ENCODE data around the gene AP1G2.
"Not testable (repeated sequence)": the region's sequence is repeated elsewhere in the genome, so short reads cannot be mapped to it uniquely, and the experiment has no call there.

AP1G2 gene

DNA sequence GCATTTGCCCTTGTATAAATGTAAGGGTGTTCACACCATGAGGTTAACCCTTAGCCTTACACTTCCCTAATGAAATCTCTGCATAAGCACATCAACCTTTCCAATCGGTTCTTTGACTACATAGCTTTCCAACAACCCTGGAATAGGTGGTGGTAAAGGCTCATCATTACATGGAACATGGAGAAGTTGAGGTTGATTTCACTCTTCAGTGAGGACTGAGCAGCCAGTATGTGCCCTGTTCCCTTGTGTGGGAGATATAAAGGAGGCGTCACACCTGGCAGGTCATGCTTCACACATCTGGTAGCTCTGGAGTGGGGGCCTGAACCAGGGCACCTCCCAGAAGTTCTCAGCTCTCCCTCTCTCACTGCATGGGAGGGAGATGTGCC, 32.7 kb upstream of the AP1G2 start:
- no peak for DNase-seq

GRCh38 chr14:23594191-23594590, 26.6 kb upstream of the AP1G2 start:
- DNase-seq: not testable (repeated sequence)

DNA sequence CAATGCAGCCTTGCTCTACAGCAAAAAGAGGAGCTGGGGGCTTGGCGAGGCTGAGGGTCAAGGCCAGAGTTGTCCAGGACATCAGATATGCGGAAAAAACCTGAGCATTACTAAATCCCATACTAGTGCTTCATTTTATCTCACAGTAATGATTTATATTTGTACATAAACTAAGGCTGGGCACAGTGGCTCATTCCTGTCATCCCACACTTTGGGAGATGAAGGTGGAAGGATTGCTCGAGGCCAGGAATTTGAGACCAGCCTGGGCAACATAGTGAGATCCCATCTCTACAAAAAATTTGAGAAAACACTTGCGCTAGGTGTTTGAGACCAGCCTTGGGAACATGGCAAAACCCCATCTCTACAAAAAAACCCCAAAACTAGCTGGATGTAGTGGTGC, 22.6 kb upstream of the AP1G2 start:
- no peak for DNase-seq

GRCh38 chr14:23589606-23590005, 22.0 kb upstream of the AP1G2 start:
- DNase-seq: no peak

GRCh38 chr14:23588884-23589598, 21.4 kb upstream of the AP1G2 start:
- peak; percentile 74 for DNase-seq

DNA sequence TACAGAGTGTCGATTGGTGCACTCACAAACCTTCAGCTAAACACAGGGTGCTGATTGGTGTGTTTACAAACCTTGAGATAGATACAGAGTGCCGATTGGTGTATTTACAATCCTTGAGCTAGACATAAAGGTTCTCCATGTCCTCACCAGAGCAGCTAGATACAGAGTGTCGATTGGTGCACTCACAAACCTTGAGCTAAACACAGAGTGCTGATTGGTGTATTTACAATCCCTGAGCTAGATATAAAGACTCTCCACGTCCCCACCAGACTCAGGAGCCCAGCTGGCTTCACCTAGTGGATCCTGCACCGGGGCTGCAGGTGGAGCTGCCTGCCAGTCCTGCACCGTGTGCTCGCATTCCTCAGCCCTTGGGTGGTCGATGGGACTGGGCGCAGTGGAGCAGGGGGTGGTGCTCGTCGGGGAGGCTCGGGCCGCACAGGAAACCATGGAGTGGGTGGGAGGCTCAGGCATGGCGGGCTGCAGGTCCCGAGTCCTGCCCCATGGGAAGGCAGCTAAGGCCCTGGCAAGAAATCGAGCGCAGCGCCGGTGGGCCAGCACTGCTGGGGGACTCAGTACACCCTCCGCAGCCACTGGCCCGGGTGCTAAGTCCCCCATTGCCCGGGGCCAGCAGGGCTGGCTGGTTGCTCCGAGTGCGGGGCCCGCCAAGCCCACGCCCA, 17.1 kb upstream of the AP1G2 start:
- not testable (repeated sequence) for DNase-seq

- not testable (repeated sequence) for DNase-seq
Measured at GRCh38 chr14:23583761-23584526, 16.4 kb upstream of the AP1G2 start.

DNA sequence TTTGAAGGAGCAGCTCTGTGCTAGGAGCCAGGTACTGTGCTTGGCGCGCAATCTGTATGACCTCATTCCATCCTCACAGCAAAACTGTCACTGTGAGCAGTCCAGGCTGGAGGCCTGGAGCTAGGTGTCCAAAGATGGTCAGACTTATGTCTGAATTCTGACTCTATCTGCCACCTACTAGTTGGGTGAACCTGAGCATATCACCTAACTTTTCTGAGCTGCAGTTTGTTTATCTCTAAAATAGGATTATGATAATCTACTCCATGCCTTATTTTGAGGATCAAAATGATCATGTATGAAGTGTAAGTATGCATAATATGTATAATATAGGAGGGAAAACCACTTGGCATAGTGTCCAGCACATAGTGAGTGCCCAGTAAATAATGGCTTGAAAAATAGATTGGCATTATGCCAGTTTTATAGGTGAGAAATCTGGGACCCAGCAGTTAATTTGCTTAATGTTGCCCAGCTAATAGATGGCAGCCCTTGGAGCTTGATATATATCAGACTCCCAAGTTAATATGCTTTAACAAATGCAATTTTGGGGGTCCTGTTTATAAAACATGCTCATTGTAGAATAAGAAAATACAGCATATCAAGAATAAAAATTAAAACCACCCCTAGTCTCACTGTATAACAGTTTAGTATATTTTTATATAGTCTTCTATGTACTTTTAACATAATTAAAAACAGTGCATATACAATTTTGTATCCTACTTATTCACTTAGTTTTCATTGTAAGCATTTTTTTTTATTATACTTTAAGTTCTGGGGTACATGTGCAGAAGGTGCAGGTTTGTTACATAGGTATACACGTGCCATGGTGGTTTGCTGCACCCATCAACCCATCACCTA, 15.5 kb upstream of the AP1G2 start:
- no peak for DNase-seq

DNA sequence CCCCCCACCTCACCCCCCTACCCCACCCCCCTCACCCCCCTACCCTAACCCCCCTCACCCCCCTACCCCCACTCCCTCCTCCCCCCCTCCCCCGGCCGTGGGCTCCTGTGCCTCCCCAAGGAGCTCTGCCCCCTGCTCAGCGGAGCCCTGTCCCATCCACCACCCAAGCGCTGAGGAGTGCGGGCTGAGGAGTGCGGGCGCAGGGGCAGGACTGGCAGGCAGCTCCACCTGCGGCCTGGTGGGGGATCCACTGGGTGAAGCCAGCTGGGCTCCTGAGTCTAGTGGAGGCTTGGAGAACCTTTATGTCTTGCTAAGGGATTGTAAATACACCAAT, 13.3 kb upstream of the AP1G2 start:
- DNase-seq: no peak

- no peak for DNase-seq
Measured at GRCh38 chr14:23580152-23580926, 12.7 kb upstream of the AP1G2 start.

DNA sequence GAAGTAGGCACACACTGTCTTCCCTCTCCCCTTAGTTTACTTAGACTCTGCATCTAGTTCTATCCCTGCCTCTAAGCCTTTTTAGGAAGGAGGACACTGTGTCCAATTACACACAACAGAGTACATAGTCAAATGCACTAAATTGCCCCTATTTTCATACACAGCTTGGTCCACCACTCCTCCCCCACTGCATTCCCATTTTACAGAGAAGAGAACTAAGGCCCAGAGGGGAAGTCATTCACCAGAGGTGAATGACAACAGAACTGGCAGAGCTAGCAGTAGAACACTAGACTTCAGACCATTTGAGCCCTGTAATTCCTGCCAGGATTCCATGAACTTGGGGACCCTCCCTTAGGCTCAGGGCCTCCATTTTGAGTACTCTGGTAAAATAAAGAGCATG, 12.1 kb upstream of the AP1G2 start:
- DNase-seq: no peak

GRCh38 chr14:23579311-23579630, 11.7 kb upstream of the AP1G2 start:
- no peak for DNase-seq

DNA sequence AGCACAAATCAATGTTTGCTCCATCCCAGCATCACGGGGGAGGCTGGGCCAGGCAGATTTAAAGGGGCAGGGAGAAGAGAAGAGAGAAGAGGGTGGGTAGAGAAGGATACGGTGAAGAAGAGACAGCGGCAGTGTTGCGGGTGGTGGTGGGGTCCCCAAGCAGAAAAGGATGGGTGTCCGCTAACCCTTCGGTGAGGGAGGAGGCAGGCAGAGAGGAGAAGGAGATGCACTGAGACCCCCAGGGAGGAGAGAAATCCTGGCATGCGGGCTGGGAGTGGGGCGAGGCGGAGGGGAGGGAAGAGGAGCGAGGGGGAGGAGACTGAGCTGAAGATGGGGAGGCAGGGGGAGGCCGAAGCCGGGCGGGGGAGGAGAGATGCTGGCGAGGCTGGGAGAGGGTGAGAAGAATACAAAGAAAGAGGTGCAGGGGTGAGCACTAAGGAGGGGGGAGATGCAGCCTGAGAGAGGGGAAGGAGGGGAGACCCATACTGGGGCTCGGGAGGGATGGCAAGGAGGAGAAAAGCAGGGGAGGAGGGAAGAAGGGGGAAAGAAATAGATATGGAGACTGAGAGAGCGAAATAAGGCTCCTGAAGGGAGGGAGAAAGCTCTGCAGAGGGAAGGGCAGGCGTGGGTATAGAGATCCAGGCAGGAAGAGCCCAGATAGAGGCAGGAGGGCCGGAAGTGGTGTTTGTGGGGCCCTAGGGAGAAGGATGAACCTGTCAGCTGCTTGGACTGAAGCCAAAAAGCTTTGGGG, 11.1 kb upstream of the AP1G2 start, which contains the start of gene JPH4:
TSS of gene JPH4 (minus strand) at position 231 of the 751 bp plus-strand sequence. CDS start 1,337 bp downstream, outside the sequence.
- no peak for DNase-seq

- DNase-seq: no peak
Measured at GRCh38 chr14:23577710-23578392, 10.3 kb upstream of the AP1G2 start.

DNA sequence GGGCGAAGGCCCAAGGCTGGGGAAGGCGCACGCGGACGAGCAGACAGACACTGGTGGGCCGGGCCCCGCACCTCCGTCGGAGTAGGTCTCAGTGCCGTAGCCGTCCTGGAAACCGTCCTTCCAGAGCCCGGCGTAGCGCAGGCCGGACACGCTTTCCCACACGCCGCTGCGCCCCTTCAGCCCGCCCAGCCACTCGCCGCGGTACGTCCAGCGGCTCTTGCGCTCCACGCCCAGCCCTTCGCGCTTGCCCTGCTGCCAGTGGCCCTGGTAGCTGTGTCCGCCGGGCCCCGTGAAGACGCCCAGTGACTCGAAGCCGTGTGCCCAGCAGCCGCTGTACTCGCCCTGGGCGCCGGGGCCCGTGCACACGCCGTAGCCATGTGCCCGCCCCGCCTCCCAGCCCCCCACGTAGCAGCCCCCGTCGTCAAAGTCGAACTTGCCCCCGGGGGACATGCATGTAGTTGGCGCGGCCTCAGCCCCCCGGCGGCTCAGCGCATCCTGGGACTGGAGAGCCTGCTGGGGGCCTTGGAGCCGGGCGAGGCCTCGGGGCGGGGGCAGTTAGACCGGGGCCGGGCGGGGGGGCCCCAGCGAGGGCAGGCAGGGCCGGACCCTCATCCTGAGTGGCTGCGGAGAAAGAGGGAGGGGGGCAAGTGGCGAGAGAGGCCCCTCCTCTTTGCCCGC, 9.6 kb upstream of the AP1G2 start:
- DNase-seq: no peak

DNA sequence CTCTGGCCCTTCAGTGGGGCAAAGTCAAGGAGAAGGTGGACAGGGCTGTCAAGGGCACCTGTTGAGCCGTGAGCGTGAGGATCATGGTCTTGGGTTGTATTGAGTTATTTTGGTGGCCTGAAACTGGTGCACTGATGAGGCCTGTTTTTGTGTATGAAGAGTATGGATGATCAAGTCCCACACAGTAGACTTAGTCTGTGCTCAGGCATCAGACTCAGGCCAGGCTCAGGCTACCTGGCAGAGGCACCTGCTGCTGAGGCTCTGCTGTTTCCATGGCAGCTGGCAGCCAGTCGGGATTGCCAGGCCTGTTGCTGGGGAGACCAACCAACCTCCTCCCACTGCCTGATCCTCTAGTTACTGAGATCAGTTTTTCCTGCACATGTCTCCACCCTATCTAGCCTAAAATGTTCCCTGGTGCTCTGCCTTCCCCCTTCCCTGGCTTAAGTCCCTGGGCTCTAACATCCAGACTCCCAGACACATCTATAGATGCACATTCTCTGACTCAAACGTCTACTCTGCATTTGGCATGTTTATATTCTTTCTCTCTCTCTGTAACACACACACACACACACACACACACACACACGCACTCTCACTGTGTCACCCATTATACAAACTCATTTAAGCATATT, 5.9 kb upstream of the AP1G2 start:
- DNase-seq: no peak

DNA sequence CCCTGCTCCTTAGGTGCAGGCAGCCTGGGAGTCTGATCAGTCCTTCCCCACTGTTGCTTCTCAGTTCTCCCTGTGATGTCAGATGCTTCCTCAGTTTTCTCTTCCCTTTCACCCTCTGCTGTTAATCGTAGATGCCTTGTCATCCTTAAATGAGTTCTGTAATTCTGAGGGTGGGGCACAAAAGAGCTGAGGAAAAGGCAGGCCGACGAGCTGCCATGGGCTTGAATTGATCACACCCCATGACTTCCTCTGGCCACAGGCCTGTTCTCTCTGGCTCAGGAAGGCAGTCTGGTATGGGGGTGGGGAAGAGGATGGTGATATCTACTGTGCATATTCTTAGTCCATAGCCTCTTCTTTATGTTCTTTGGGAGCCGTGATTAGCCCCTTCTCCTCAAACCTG, 5.2 kb upstream of the AP1G2 start:
- no peak for DNase-seq

DNA sequence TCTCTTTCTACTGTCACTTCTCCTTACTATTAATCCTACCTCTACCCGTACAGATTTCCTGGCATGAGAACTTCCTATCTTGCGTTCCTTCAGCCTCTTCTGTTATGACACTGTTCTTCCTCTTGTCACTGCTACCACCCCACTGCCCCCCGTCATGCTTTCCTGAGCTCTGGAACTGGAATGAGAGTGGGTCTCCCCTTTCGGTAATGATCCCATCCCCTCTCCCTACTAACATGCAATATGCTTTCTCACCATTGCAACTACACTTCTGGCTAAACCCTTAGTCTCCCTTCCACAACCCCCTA, 4.9 kb upstream of the AP1G2 start:
- DNase-seq: no peak

GRCh38 chr14:23571701-23572523, 4.3 kb upstream of the AP1G2 start:
- no peak for DNase-seq
